Myocyte (in vitro differentiated cells): ENCODE measurements around the gene THAP4. TPM values are rescaled to one million over a fixed set of nuclear protein-coding genes. Genes with fewer than 3 reads are reported as not detected.
A peak's percentile ranks its signal among the peaks of the same experiment; 100 is the strongest.

Experiments used
- DNase-seq: peaks from one replicate; pipeline ENCODE4 v3.0.0-alpha.2; 2012; ENCODE audit warnings: low read depth
- total RNA-seq: library from RNA; depleted of rRNA; stranded (reverse); fragments of >200 nt; gene quantifications from 2 replicates; pipeline ENCODE4 v1.2.3, GENCODE V29; 2014

The THAP4 gene
- total RNA-seq, 1 donor from 2014 or later, result 54.7 TPM

- DNase-seq, result no peak
Observed at GRCh38 chr2:241550616-241551580, 86.1 kb downstream of the THAP4 start.

- no peak for DNase-seq
Observed at GRCh38 chr2:241548451-241548835, 88.5 kb downstream of the THAP4 start.

GRCh38 chr2:241547781-241548450 lies 89.0 kb downstream of the THAP4 start:
- peak; percentile 43 for DNase-seq

GRCh38 chr2:241546771-241547498 lies 90.0 kb downstream of the THAP4 start:
- peak; percentile 99 for DNase-seq

- no peak for DNase-seq
Observed at GRCh38 chr2:241545523-241546473, 91.2 kb downstream of the THAP4 start.

GRCh38 chr2:241545106-241545505 lies 91.9 kb downstream of the THAP4 start:
- DNase-seq, result peak; percentile 66

GRCh38 chr2:241542278-241542605 lies 94.7 kb downstream of the THAP4 start:
- no peak for DNase-seq

GRCh38 chr2:241541564-241542277 lies 95.2 kb downstream of the THAP4 start:
- DNase-seq, result no peak

- peak; percentile 57 for DNase-seq
Observed at GRCh38 chr2:241540771-241541561, 96.0 kb downstream of the THAP4 start.

- peak; percentile 67 for DNase-seq
Observed at GRCh38 chr2:241540401-241540770, 96.6 kb downstream of the THAP4 start.

- no peak for DNase-seq
Observed at GRCh38 chr2:241539616-241540374, 97.2 kb downstream of the THAP4 start.

- DNase-seq, result no peak
Observed at GRCh38 chr2:241538838-241539615, 97.9 kb downstream of the THAP4 start.

GRCh38 chr2:241535871-241536655 lies 100.9 kb downstream of the THAP4 start:
- no peak for DNase-seq

- no peak for DNase-seq
Observed at GRCh38 chr2:241534701-241535375, 102.1 kb downstream of the THAP4 start.
